Measurements from ENCODE around the gene SETD2. TPM values are rescaled to one million over a fixed set of nuclear protein-coding genes. Genes with fewer than 3 reads are reported as not detected.
A peak's percentile ranks its signal among the peaks of the same experiment; 100 is the strongest.

The SETD2 gene
- total and polyA plus RNA-seq, 9 of the 15 experiments (the other 6 are each of a cell fraction or from before 2014, with no cell fraction given), result 8.2 to 44.0 (median 33.6) TPM

DNA sequence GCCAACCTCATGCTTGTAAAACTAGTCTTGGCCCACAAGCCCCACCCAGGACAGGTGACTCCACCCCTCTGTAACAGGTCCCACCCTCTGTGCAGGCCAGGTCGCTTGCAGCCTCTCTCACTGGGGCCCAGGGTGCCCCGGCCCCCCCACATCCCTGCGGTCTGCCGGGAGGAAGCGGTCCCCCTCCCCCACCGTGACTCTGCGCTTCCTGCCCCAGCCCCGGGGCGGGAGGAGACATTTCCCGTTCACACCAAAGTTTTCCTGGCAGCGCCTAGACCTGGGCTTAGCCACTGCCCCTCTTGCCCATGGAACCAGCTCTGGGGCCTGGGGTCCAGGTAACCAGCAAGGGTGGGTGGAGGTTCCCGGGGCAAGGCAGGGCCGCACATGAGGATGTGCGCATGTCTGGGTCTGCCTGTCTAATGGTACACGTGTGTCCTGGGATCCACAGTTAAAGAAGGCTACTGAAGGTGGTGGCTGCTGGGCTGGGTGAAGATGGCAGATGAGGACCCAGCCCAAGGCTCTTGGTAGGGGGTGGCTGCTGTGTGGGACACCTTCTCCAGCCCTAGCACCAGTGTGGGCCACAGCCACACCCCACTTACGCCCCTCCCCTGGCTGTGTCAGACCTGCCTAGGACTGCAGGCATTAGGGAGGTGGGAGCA is 176.0 kb downstream of the SETD2 start (continued):
- TF ChIP-seq MTA1 (IDR thresholded peaks at IDR 0.05; ENCODE audit: borderline replicate concordance) (no peak), SMARCA4 (IDR thresholded peaks at IDR 0.05) (peak; percentile 84), ZFP36 (IDR thresholded peaks at IDR 0.05; ENCODE audit: low read depth, low read length, partially characterized antibody) (peak; percentile 100), ELF1 (tag; IDR thresholded peaks at IDR 0.05) (0 out of 2 replicates have a peak, but pooled peaks have one; percentile 50), SMAD4 (CRISPR knock-in tag; conservative IDR thresholded peaks at IDR 0.05) (peak; percentile 88), ZNF436 (CRISPR knock-in tag; IDR thresholded peaks at IDR 0.05) (peak; percentile 72; the same call in 1 of the 2 replicates)
- TF ChIP-seq, protein P1, sequence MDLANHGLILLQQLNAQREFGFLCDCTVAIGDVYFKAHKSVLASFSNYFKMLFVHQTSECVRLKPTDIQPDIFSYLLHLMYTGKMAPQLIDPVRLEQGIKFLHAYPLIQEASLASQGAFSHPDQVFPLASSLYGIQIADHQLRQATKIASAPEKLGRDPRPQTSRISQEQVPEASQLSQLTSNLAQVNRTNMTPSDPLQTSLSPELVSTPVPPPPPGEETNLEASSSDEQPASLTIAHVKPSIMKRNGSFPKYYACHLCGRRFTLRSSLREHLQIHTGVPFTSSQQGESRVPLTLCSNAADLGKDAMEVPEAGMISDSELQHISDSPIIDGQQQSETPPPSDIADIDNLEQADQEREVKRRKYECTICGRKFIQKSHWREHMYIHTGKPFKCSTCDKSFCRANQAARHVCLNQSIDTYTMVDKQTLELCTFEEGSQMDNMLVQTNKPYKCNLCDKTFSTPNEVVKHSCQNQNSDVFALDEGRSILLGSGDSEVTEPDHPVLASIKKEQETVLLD (IDR thresholded peaks at IDR 0.05), result peak; percentile 84
- TF ChIP-seq, protein P2, sequence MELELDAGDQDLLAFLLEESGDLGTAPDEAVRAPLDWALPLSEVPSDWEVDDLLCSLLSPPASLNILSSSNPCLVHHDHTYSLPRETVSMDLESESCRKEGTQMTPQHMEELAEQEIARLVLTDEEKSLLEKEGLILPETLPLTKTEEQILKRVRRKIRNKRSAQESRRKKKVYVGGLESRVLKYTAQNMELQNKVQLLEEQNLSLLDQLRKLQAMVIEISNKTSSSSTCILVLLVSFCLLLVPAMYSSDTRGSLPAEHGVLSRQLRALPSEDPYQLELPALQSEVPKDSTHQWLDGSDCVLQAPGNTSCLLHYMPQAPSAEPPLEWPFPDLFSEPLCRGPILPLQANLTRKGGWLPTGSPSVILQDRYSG (tag; conservative IDR thresholded peaks at IDR 0.05; ENCODE audit: low read depth), result peak; percentile 58; the same call in 1 of the 2 replicates
- TF ChIP-seq, protein P3, sequence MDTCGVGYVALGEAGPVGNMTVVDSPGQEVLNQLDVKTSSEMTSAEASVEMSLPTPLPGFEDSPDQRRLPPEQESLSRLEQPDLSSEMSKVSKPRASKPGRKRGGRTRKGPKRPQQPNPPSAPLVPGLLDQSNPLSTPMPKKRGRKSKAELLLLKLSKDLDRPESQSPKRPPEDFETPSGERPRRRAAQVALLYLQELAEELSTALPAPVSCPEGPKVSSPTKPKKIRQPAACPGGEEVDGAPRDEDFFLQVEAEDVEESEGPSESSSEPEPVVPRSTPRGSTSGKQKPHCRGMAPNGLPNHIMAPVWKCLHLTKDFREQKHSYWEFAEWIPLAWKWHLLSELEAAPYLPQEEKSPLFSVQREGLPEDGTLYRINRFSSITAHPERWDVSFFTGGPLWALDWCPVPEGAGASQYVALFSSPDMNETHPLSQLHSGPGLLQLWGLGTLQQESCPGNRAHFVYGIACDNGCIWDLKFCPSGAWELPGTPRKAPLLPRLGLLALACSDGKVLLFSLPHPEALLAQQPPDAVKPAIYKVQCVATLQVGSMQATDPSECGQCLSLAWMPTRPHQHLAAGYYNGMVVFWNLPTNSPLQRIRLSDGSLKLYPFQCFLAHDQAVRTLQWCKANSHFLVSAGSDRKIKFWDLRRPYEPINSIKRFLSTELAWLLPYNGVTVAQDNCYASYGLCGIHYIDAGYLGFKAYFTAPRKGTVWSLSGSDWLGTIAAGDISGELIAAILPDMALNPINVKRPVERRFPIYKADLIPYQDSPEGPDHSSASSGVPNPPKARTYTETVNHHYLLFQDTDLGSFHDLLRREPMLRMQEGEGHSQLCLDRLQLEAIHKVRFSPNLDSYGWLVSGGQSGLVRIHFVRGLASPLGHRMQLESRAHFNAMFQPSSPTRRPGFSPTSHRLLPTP (IDR thresholded peaks at IDR 0.05; ENCODE audit: borderline replicate concordance, extremely low read depth, insufficient read length), result peak; percentile 57
- TF ChIP-seq, protein P4, sequence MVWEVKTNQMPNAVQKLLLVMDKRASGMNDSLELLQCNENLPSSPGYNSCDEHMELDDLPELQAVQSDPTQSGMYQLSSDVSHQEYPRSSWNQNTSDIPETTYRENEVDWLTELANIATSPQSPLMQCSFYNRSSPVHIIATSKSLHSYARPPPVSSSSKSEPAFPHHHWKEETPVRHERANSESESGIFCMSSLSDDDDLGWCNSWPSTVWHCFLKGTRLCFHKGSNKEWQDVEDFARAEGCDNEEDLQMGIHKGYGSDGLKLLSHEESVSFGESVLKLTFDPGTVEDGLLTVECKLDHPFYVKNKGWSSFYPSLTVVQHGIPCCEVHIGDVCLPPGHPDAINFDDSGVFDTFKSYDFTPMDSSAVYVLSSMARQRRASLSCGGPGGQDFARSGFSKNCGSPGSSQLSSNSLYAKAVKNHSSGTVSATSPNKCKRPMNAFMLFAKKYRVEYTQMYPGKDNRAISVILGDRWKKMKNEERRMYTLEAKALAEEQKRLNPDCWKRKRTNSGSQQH (CRISPR knock-in tag; IDR thresholded peaks at IDR 0.05), result no peak
